HepG2 (cell line): Measurements from ENCODE around the gene SOX12. TPM values are rescaled to one million over a fixed set of nuclear protein-coding genes. Genes with fewer than 3 reads are reported as not detected.
A peak's percentile ranks its signal among the peaks of the same experiment; 100 is the strongest.

Source experiments
- CBX2 ChIP-seq, 2 experiments: fragments of 200-600 bp in 1 of 2; sonication (generic); formaldehyde crosslinking in 1 of 2; IDR thresholded peaks; 2 replicates each; pipeline versions ENCODE4 v1.7.0 to v1.8.1; 2018 to 2022; ENCODE audit warnings: low read depth in 2 of 2, low read length in 1 of 2, mild to moderate bottlenecking in 1 of 2, missing genetic modification reagents in 1 of 2
- CREB1 ChIP-seq, 2 experiments: fragments of 450-650 bp in 1 of 2; IDR thresholded peaks; 2 replicates each; pipeline ENCODE4 v1.6.1; 2016 to 2017; ENCODE audit warnings: control low read depth in 1 of 2, mild to moderate bottlenecking in 1 of 2, missing compliant biosample characterization in 1 of 2, missing genetic modification characterization in 1 of 2
- CREBL2 ChIP-seq: sonication (generic); formaldehyde crosslinking; IDR thresholded peaks from 2 replicates; pipeline ENCODE4 v1.8.1; 2023; ENCODE audit warnings: missing genetic modification reagents, mild to moderate bottlenecking, borderline replicate concordance
- GFI1 ChIP-seq: sonication (generic); formaldehyde crosslinking; IDR thresholded peaks from 2 replicates; pipeline ENCODE4 v1.5.0; 2020; ENCODE audit warnings: missing genetic modification reagents, mild to moderate bottlenecking, borderline replicate concordance
- GTF2F1 ChIP-seq: fragments of 150-350 bp; IDR thresholded peaks from 2 replicates; pipeline ENCODE4 v1.6.1; 2014; ENCODE audit warnings: low read length
- HBP1 ChIP-seq: IDR thresholded peaks from 2 replicates; pipeline ENCODE4 v1.6.1; 2016; ENCODE audit warnings: low read depth, control low read depth
- HNF1B ChIP-seq: sonication (generic); formaldehyde crosslinking; IDR thresholded peaks from 2 replicates; pipeline ENCODE4 v1.5.1; 2020; ENCODE audit warnings: mild to moderate bottlenecking, moderate library complexity, missing genetic modification reagents
- ISX ChIP-seq: sonication (generic); formaldehyde crosslinking; conservative IDR thresholded peaks from 2 replicates; pipeline ENCODE4 v1.5.0; 2020; ENCODE audit warnings: missing genetic modification reagents
- MAF1 ChIP-seq: sonication (generic); formaldehyde crosslinking; IDR thresholded peaks from 2 replicates; pipeline ENCODE4 v1.5.0; 2020; ENCODE audit warnings: missing genetic modification reagents, borderline replicate concordance
- MLXIP ChIP-seq: sonication (generic); formaldehyde crosslinking; IDR thresholded peaks from 2 replicates; pipeline ENCODE4 v1.9.0; 2021; ENCODE audit warnings: missing genetic modification reagents, borderline replicate concordance
- MTF2 ChIP-seq: sonication (generic); formaldehyde crosslinking; IDR thresholded peaks from 2 replicates; pipeline ENCODE4 v1.5.0; 2020; ENCODE audit warnings: missing genetic modification reagents, borderline replicate concordance
- NCOA1 ChIP-seq: sonication (generic); formaldehyde crosslinking; IDR thresholded peaks from 2 replicates; pipeline ENCODE4 v1.9.0; 2021; ENCODE audit warnings: missing genetic modification reagents
- PCBP2 ChIP-seq: fragments of 200-400 bp; formaldehyde crosslinking; optimal IDR thresholded peaks from 2 replicates; pipeline ENCODE3; 2018; ENCODE audit warnings: low read length, low read depth; ENCODE audit not compliant: poor library complexity, severe bottlenecking
- POLR2G ChIP-seq: fragments of 200-400 bp; formaldehyde crosslinking; IDR thresholded peaks from 2 replicates; pipeline ENCODE4 v1.6.1; 2018; ENCODE audit warnings: mild to moderate bottlenecking, low read depth, low read length, moderate library complexity
- ZFP36 ChIP-seq: fragments of 150-350 bp; IDR thresholded peaks from 2 replicates; pipeline ENCODE4 v1.6.1; 2018; ENCODE audit warnings: borderline replicate concordance, low read length, low read depth; ENCODE audit not compliant: partially characterized antibody
- ZNF317 ChIP-seq: sonication (generic); formaldehyde crosslinking; IDR thresholded peaks from 2 replicates; pipeline ENCODE4 v1.5.0; 2020; ENCODE audit warnings: mild to moderate bottlenecking, missing genetic modification reagents
- ZNF333 ChIP-seq: sonication (generic); formaldehyde crosslinking; IDR thresholded peaks from 2 replicates; pipeline ENCODE4 v1.4.0; 2020; ENCODE audit warnings: mild to moderate bottlenecking, missing genetic modification reagents, borderline replicate concordance
- ZNF460 ChIP-seq: sonication (generic); formaldehyde crosslinking; IDR thresholded peaks from 2 replicates; pipeline ENCODE4 v1.5.1; 2020; ENCODE audit warnings: missing genetic modification reagents, mild to moderate bottlenecking, borderline replicate concordance
- ZNF552 ChIP-seq: sonication (generic); formaldehyde crosslinking; IDR thresholded peaks from 2 replicates; pipeline ENCODE4 v1.9.0; 2022; ENCODE audit warnings: missing genetic modification reagents, mild to moderate bottlenecking, borderline replicate concordance
- ZNF605 ChIP-seq: sonication (generic); formaldehyde crosslinking; IDR thresholded peaks from 2 replicates; pipeline ENCODE4 v1.8.0; 2022; ENCODE audit warnings: mild to moderate bottlenecking, missing genetic modification reagents
- ZNF777 ChIP-seq: sonication (generic); formaldehyde crosslinking; IDR thresholded peaks from 2 replicates; pipeline ENCODE4 v1.4.0; 2020; ENCODE audit warnings: missing genetic modification reagents
- ZNF883 ChIP-seq: sonication (generic); formaldehyde crosslinking; IDR thresholded peaks from 2 replicates; pipeline ENCODE4 v1.5.1; 2020; ENCODE audit warnings: mild to moderate bottlenecking, missing genetic modification reagents; ENCODE audit errors: not compliant biosample characterization
- polyA plus RNA-seq, 8 experiments: library from polyadenylated mRNA; depleted of rRNA in 3 of 8; stranded (reverse) in 7 of 8; unstranded in 1 of 8; fragments of >200 nt; fragmentation: Illumina TruSeq in 4 of 8; extraction: Trizol in 4 of 8; gene quantifications; 2 replicates each; pipeline versions ENCODE4 v1.2.1 to v1.2.3, GENCODE V29; 2011 to 2016; ENCODE audit warnings: low read depth in 4 of 8, missing spikeins in 1 of 8, mixed read lengths in 1 of 8; ENCODE audit not compliant: insufficient read depth in 1 of 8
- total RNA-seq, 5 experiments: library from RNA; depleted of rRNA; stranded (reverse); fragments of >200 nt; fragmentation: Illumina TruSeq; extraction: Trizol; gene quantifications; 2 replicates each; pipeline ENCODE4 v1.2.3, GENCODE V29; 2016; ENCODE audit warnings: low read depth in 1 of 5

SOX12 gene
- total and polyA plus RNA-seq, 2 of the 13 experiments (the other 11 are each of a cell fraction or from before 2014, with no cell fraction given), result 10.0 to 18.7 TPM

GRCh38 chr20:297098-297924 is 28.0 kb upstream of the SOX12 start, which contains the start of gene ZCCHC3 (continued):
- TF ChIP-seq HNF1B (peak; percentile 99), NCOA1 (CRISPR knock-in tag) (no peak; the same call in 1 of the 2 replicates), POLR2G (peak; percentile 98), ZNF777 (CRISPR knock-in tag) (peak; percentile 91), ZNF605 (CRISPR knock-in tag) (peak; percentile 100), PCBP2 (no peak), MLXIP (CRISPR knock-in tag) (no peak; the same call in 1 of the 2 replicates), GFI1 (CRISPR knock-in tag) (peak; percentile 89), ZNF883 (CRISPR knock-in tag) (peak; percentile 99), MTF2 (CRISPR knock-in tag) (no peak; the same call in none of the 2 replicates), ZNF333 (CRISPR knock-in tag) (0 out of 2 replicates have a peak, but pooled peaks have one; percentile 11), ZNF317 (peak; percentile 95), GTF2F1 (no peak), MAF1 (CRISPR knock-in tag) (peak; percentile 97), HBP1 (CRISPR knock-in tag) (peak; percentile 49; the same call in 1 of the 2 replicates), CBX2 (IDR thresholded peaks at IDR 0.05; ENCODE audit: low read depth, low read length) (peak; percentile 66; the same call in 1 of the 2 replicates), CBX2 (CRISPR knock-in tag; IDR thresholded peaks at IDR 0.05; ENCODE audit: low read depth) (peak; percentile 89), ZFP36 (no peak), ZNF460 (CRISPR knock-in tag) (peak; percentile 87; the same call in 1 of the 2 replicates), ISX (CRISPR knock-in tag) (peak; percentile 91), CREB1 (IDR thresholded peaks at IDR 0.05) (peak; percentile 77), CREB1 (CRISPR knock-in tag; IDR thresholded peaks at IDR 0.05) (no peak), ZNF552 (peak; percentile 96), CREBL2 (0 out of 2 replicates have a peak, but pooled peaks have one; percentile 91)
